Activated CD8-positive, alpha-beta T cell treated with anti-CD3 and anti-CD28 coated beads for 36 hours (primary cell): ENCODE measurements around the gene DNAI4. TPM values are rescaled to one million over a fixed set of nuclear protein-coding genes. Genes with fewer than 3 reads are reported as not detected.

Source experiments
- ATAC-seq: fragments of 200-7000 bp; cut with Tn5 transposase; one replicate; pipeline ENCODE4 v1.10.0; 2021; ENCODE audit warnings: mild to moderate bottlenecking, moderate library complexity
- CTCF ChIA-PET: fragments of 350-600 bp; sonication (Branson Sonifier 250); formaldehyde crosslinking; loops from one replicate; lab custom pipeline; 2021; ENCODE audit warnings: antibody characterized with exemption; lab: Charles Lee
- POLR2A ChIA-PET: fragments of 350-600 bp; sonication (Branson Sonifier 250); formaldehyde crosslinking; loops from one replicate; lab custom pipeline; 2021; ENCODE audit warnings: antibody characterized with exemption; lab: Charles Lee
- DNase-seq: peaks from one replicate; pipeline ENCODE4 v3.0.0-alpha.2; 2020
- H3K27ac Mint-ChIP-seq: one replicate; pipeline ENCODE4 v1.8.0; 2021; ENCODE audit warnings: mild to moderate bottlenecking, mixed read lengths
- H3K27me3 Mint-ChIP-seq: one replicate; pipeline ENCODE4 v1.8.0; 2021; ENCODE audit warnings: mixed read lengths
- H3K36me3 Mint-ChIP-seq: one replicate; pipeline ENCODE4 v1.8.0; 2021; ENCODE audit warnings: low read depth, mixed read lengths
- H3K4me1 Mint-ChIP-seq: one replicate; pipeline ENCODE4 v1.8.0; 2021; ENCODE audit warnings: low read depth, mixed read lengths
- H3K4me3 Mint-ChIP-seq: one replicate; pipeline ENCODE4 v1.8.0; 2021; ENCODE audit warnings: mild to moderate bottlenecking, moderate library complexity, mixed read lengths
- H3K9me3 Mint-ChIP-seq: one replicate; pipeline ENCODE4 v1.8.0; 2021; ENCODE audit warnings: mixed read lengths
- CTCF ChIP-seq: fragments of 200-600 bp; IDR thresholded peaks from one replicate; pipeline ENCODE4 v1.8.0; 2022; ENCODE audit warnings: antibody characterized with exemption, mild to moderate bottlenecking
- intact Hi-C: fragments of 100-400 bp; cut with micrococcal nuclease; formaldehyde crosslinking; loops from one replicate; pipeline ENCODE4 v1.10.0; 2022
- total RNA-seq, 2 experiments: library from RNA; stranded (reverse); gene quantifications; one replicate each; pipeline ENCODE4 v1.2.3, GENCODE V29; 2021

The DNAI4 gene
- total RNA-seq, 2 experiments from 2014 or later = 1.0 to 1.7 TPM

GRCh38 chr1:66954208-66954607 is 29.6 kb upstream of the DNAI4 start:
- peaks cover 32% of the 10 kb centered on the region for H3K4me1 Mint-ChIP-seq
- H3K9me3 Mint-ChIP-seq = no peaks in the 10 kb centered on the region
- intact Hi-C loops = no loop called here
- TF ChIP-seq CTCF = no peak
- H3K4me3 Mint-ChIP-seq = no peak overlapping the region
- peak overlapping the region; percentile 10 for H3K27ac Mint-ChIP-seq
- ATAC-seq (no peak), DNase-seq (no peak)
- peaks cover 42% of the 10 kb centered on the region for H3K36me3 Mint-ChIP-seq
- no peaks in the 10 kb centered on the region for H3K27me3 Mint-ChIP-seq
- CTCF ChIA-PET = no interaction called here
- POLR2A ChIA-PET = no interaction called here

- no peak for DNase-seq
- TF ChIP-seq CTCF = no peak
- H3K36me3 Mint-ChIP-seq = peaks cover 53% of the 10 kb centered on the region
- ChIA-PET POLR2A (interaction anchor here (0.8 to 1.4 kb wide), 2 partner anchors 9 to 21 kb away, joined by 3 to 5 read pairs; no protein-coding TSS in a partner anchor), CTCF (no interaction called here)
- intact Hi-C loops = no loop called here
- no peaks in the 10 kb centered on the region for H3K9me3 Mint-ChIP-seq
- H3K27ac Mint-ChIP-seq = no peak overlapping the region
- H3K4me3 Mint-ChIP-seq = no peak overlapping the region
- H3K27me3 Mint-ChIP-seq = no peaks in the 10 kb centered on the region
- peaks cover 41% of the 10 kb centered on the region for H3K4me1 Mint-ChIP-seq
- no peak for ATAC-seq
Measured at GRCh38 chr1:66951513-66951912, 26.9 kb upstream of the DNAI4 start.

- CTCF ChIA-PET = interaction anchor here (1.1 to 1.5 kb wide), 2 partner anchors 10 to 103 kb away, joined by 3 read pairs; no protein-coding TSS in a partner anchor
- TF ChIP-seq CTCF = no peak
- Mint-ChIP-seq H3K4me3 (no peak overlapping the region), H3K36me3 (peaks cover 44% of the 10 kb centered on the region), H3K27ac (peak overlapping the region; percentile 40), H3K4me1 (peaks cover 39% of the 10 kb centered on the region), H3K9me3 (no peaks in the 10 kb centered on the region), H3K27me3 (no peaks in the 10 kb centered on the region)
- no peak for DNase-seq
- no peak for ATAC-seq
- intact Hi-C loops = no loop called here
- POLR2A ChIA-PET = interaction anchor here (0.9 to 2.1 kb wide), 2 partner anchors 11 to 17 kb away, joined by 3 to 9 read pairs; no protein-coding TSS in a partner anchor
Measured at GRCh38 chr1:66947267-66947666, 22.6 kb upstream of the DNAI4 start.

- POLR2A ChIA-PET = interaction anchor here (0.9 to 2.1 kb wide), 2 partner anchors 13 to 15 kb away, joined by 3 to 9 read pairs; no protein-coding TSS in a partner anchor
- Mint-ChIP-seq H3K36me3 (peaks cover 44% of the 10 kb centered on the region), H3K9me3 (no peaks in the 10 kb centered on the region), H3K27ac (no peak overlapping the region), H3K27me3 (no peaks in the 10 kb centered on the region), H3K4me1 (peaks cover 53% of the 10 kb centered on the region), H3K4me3 (no peak overlapping the region)
- intact Hi-C loops = no loop called here
- DNase-seq = no peak
- ATAC-seq = no peak
- CTCF ChIA-PET = interaction anchor here (0.9 to 2.0 kb wide), 2 partner anchors 10 to 12 kb away, joined by 5 read pairs; no protein-coding TSS in a partner anchor
- TF ChIP-seq CTCF = no peak
Measured at GRCh38 chr1:66945316-66945715, 20.7 kb upstream of the DNAI4 start.

- Mint-ChIP-seq H3K4me1 (peaks cover 59% of the 10 kb centered on the region), H3K4me3 (no peak overlapping the region), H3K27me3 (no peaks in the 10 kb centered on the region), H3K36me3 (peaks cover 46% of the 10 kb centered on the region), H3K9me3 (no peaks in the 10 kb centered on the region), H3K27ac (no peak overlapping the region)
- ChIA-PET POLR2A (interaction anchor here (0.9 kb wide), 1 partner anchor 13 kb away, joined by 3 read pairs; no protein-coding TSS in a partner anchor), CTCF (interaction anchor here (2.0 kb wide), 1 partner anchor 9 kb away, joined by 5 read pairs; no protein-coding TSS in a partner anchor)
- intact Hi-C loops = no loop called here
- TF ChIP-seq CTCF = no peak
- DNase-seq (no peak), ATAC-seq (no peak)
Measured at GRCh38 chr1:66944330-66945274, 19.9 kb upstream of the DNAI4 start.
